Stimulated activated CD4-positive, alpha-beta T cell treated with anti-CD3 and anti-CD28 coated beads, Interleukin-15, amount 100 ng/mL, for 24 hours (primary cell): ENCODE results near the gene MRC2.

ENCODE experiments used
- DNase-seq: peaks from one replicate; pipeline ENCODE4 v3.0.0-alpha.2; 2020

Gene MRC2

GRCh38 chr17:62641951-62642350 lies 14.5 kb downstream of the MRC2 start:
- no peak for DNase-seq

GRCh38 chr17:62643496-62643895 lies 16.0 kb downstream of the MRC2 start:
- DNase-seq: no peak

- DNase-seq: no peak
Measured at GRCh38 chr17:62644487-62645173, 17.2 kb downstream of the MRC2 start.

GRCh38 chr17:62648251-62648955 lies 20.9 kb downstream of the MRC2 start:
- no peak for DNase-seq

- DNase-seq: no peak
Measured at GRCh38 chr17:62648956-62649294, 21.5 kb downstream of the MRC2 start.

DNA sequence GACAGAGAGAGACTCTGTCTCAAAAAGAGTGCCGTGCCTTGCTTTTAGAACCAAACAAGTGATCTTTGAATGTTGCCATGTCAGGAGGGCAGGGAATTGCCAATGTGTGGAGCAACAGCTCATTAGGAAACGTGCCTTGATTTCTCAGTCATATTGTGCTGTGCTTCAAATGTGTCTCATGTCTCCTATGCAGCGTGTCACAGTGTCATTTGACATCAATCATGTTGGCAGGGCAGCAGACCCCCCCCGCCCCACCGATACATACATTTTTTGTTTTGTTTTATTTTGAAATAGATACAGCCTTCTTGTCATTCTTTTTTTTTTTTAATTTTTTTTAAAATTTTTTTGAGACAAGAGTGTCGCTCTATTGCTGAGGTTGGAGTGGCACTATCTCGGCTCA lies 22.1 kb downstream of the MRC2 start:
- DNase-seq: no peak

GRCh38 chr17:62650587-62650986 lies 23.1 kb downstream of the MRC2 start:
- no peak for DNase-seq

DNA sequence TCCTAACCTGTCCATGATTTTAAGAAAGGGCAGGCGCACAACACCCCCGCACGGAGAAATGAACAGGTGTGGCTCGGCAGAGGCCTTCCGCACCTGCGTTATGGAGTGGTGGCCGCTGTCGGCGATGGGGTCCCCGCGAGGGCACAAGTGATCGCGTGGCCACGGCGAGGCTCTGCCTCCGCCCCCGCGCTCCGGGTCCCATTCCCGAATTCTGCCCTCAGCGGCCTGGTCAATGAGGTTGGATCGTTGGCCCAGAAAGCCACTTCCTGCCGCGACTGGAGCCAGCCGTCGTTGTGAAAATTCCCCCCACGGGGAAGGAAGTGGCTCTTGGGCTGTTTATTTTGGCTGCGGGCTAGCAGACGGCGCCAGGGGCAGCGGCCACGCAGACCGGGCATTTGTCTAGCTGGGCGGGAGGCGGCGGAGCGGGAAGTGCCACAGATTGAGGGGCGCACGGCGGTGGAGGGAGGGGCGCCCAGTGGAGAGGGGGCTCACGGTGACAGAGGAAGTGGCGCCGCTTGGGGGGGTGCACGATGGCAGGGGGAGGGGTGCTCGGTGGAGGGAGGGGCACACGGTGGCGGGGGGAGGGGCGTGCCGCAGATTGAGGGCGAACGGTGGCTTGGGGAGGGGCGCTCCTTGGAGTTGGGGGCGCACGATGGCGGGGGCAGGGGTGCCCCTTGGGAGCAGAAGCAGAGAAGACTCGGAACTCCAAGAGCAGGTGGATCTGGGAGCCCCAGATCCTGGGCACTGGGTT lies 25.0 kb downstream of the MRC2 start:
- peak; percentile 43 for DNase-seq

DNA sequence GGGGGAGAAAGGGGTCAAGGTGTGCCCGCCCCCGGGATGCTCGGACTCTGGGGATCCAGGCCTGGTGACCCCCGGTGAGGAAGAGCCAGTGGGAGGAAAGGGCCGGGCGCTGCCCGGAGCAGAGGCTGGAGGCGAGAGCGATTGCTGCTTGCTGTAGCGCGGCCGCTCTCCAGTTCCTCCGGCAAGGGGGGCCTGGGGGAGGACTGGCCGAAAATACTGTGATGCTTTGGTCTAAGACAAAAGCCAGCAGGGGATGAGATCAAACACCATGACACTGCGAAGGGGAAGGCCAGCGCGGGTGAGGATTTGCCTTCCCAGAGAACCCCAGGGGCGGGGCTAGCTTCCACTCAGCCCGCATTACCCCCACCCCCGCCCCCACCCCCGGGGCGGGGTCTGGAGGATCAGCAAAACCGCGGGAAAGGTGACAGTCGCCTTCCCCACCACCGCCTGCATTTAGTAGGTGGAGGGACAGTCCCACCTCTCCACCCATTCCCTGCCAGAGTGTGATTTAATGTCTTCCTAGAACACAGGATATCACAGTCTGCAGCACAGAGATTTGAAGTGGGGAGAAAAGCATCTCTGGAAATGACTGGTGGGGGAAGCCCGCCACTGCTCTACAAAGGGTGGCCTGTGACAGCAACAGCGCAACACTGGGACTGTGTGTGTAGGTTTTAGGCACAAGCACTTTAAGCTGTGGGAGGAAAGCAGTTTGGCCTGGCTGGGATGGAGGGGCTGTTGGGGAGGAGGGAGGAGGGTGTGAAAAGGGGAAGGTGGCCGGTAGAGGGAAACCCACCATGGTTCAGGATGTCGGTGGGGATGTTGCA lies 25.7 kb downstream of the MRC2 start:
- peak; percentile 98 for DNase-seq

GRCh38 chr17:62653826-62654761 lies 26.6 kb downstream of the MRC2 start:
- peak; percentile 20 for DNase-seq

DNA sequence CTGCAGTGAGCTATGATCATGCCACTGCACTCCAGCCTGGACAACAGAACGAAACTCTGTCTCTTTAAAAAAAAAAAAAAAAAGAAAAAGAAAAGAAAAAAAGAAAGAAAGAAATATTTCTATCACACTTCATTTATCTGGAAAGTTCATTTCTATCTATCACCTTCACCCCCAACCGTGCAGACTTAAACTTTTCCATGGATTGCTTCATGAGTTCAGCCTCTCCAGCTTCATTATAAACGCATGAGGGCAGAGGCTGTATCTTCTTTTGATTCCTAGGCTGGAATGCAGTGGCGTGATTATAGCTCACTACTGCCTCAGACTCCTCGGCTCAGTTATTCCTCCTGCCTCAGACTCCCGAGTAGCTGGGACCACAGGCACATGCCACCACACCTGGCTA lies 28.2 kb downstream of the MRC2 start:
- no peak for DNase-seq

DNA sequence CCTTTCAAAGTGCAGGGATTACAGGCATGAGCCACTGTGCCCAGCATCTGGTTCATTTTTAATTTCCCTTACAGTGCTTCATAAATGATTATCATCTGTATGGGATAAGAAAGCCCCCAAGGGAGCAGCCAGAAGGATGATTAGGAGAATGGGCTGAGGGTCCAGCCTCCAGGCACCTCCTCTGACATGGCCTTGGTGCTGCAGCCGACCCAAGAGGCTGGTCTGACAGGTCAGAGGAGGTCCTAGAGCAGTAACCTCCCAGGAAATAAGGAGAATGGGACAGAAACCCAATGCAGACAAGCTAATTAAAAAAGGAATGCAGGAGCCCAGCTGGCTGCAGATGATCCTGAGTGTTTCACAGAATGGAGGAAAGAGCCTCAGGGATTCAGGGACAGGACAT lies 29.0 kb downstream of the MRC2 start:
- no peak for DNase-seq

DNA sequence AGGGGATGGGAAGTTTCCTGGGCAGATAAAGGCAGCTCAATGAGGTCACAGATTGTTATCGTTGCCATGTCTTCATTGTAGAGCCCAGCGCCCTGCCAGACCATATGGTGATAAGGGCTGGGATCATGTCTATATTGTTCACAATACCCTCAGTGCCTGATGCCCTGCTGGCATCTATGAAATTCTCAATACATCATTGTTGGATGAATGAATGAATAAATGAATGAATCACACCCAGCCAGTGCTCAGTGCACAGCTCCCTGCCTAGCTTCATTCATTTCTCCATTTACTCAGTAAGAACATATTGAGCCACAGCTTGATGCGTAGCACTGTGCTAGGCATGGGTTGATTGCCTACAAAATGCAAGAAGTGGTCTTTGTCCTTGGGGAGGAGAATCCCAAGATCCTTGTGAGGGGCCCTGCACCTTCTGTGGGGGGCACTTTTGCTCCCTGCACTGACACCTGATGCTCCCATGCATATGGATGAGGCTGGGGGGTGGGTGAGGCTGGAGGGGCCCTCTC lies 29.7 kb downstream of the MRC2 start:
- DNase-seq: no peak

GRCh38 chr17:62657690-62658089 lies 30.2 kb downstream of the MRC2 start:
- DNase-seq: no peak

DNA sequence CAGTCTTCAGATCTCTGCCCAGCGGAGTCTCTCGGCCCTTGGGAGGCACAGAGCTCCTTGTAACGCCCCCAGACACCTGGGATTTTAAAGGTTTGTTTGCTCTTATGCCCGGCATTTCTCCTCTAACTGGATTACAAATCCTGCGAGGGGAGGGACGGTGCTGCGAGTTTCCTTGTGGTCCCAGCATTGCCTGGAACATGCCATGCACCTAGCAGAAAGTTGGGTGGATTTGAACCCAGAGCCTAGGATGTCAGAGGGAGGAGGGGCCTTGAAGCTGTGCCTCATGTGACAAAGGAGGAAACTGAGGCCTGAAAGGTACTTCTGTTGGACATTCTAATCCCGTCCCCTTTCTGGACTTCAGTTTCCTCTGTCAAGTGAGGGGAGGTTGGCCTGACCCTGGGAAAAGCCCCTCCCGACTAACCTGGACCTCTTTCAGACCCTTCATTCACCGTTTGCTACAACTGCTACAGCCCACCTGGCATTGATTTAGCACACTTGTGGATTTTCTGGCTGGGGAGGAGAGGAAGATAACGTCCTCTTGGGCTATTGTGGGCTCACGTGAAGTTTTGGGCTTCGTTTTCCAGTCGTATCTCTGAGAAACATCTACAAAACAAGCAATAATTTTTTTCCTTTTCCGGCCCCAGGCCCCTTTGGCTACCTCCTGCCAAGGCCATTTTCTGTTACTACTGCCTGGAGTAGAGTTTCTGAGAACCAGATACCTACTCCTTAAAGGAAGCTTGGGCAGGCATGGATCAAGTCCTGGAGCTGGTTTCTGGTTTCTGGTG lies 30.9 kb downstream of the MRC2 start:
- no peak for DNase-seq

- DNase-seq: no peak
Measured at GRCh38 chr17:62660629-62661118, 33.2 kb downstream of the MRC2 start.

DNA sequence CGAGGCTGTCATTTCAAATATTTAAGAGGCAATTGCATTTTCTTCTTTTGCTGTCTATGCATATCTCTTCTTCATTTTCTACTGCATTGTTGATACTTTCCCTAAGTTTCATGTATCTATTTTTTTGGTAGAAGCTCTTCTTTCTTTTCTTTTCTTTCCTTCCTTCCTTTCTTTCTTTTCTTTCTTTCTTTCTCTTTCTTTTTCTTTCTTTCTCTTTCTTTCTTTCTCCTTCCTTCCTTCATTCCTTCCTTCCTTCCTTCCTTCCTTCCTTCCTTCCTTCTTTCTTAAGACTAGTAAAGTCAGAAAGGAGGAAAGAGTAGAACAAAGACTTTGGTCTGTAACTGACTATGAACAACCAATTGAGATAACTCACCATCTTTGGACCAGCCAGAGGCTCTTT lies 33.9 kb downstream of the MRC2 start:
- no peak for DNase-seq

DNA sequence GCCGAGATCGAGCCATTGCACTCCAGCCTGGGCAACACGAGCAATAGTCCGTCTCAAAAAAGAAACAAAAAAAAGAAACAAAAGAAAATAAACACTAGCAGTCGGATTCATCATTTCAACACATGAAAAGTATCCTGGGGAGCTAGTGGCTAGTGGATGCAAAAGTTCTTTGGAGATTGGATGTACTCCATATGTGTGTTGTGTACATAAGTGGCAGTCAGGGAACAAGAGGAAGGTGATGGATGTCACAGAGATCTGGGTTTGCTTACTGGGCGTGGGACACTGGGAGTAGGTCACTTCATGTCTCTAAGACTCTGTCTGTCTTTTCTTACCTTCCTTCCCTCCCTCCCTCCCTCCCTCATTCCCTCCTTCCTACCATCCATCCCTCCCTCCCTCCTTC lies 35.4 kb downstream of the MRC2 start:
- DNase-seq: no peak

GRCh38 chr17:62663304-62663703 lies 35.8 kb downstream of the MRC2 start:
- DNase-seq: no peak

DNA sequence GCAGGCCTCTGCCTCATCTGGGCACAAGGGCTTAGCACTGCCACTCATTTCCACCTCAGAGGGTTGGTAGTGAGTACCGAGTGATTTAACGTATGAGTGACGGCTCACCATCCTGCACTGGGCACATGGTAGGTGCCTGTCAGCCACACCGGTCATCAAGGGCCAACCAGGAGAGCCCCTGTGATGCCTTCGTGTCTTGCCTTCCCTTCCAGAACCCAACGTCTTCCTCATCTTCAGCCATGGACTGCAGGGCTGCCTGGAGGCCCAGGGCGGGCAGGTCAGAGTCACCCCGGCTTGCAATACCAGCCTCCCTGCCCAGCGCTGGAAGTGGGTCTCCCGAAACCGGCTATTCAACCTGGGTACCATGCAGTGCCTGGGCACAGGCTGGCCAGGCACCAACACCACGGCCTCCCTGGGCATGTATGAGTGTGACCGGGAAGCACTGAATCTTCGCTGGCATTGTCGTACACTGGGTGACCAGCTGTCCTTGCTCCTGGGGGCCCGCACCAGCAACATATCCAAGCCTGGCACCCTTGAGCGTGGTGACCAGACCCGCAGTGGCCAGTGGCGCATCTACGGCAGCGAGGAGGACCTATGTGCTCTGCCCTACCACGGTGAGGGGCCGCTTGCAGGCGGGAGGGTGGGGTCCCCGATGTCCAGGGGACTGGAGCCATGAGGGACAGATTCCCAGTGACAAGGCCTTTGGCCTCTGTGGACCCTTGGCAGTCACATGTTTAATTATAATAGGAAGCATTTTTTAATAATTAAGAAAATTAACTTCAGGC lies 37.1 kb downstream of the MRC2 start:
- no peak for DNase-seq
